HepG2 (cell line): Measurements from ENCODE around the gene NME2. TPM values are rescaled to one million over a fixed set of nuclear protein-coding genes. Genes with fewer than 3 reads are reported as not detected.

Experiments used
- E2F2 ChIP-seq: sonication (generic); formaldehyde crosslinking; IDR thresholded peaks from 2 replicates; pipeline ENCODE4 v1.4.0; 2020; ENCODE audit warnings: missing genetic modification reagents, borderline replicate concordance
- FOXO1 ChIP-seq: sonication (generic); formaldehyde crosslinking; IDR thresholded peaks from 2 replicates; pipeline ENCODE4 v1.4.0; 2020; ENCODE audit warnings: missing genetic modification reagents
- HNRNPUL1 ChIP-seq: fragments of 200-400 bp; formaldehyde crosslinking; IDR thresholded peaks from 2 replicates; pipeline ENCODE4 v1.6.1; 2017; ENCODE audit warnings: low read depth, mild to moderate bottlenecking, low read length, moderate library complexity
- KLF15 ChIP-seq: sonication (generic); formaldehyde crosslinking; IDR thresholded peaks from 2 replicates; pipeline ENCODE4 v1.8.1; 2023; ENCODE audit warnings: borderline replicate concordance, mild to moderate bottlenecking, inconsistent platforms, missing genetic modification reagents, mixed read lengths
- MEIS2 ChIP-seq: sonication (generic); formaldehyde crosslinking; IDR thresholded peaks from 2 replicates; pipeline ENCODE4 v1.9.0; 2021; ENCODE audit warnings: mild to moderate bottlenecking, missing genetic modification reagents
- PHF5A ChIP-seq: IDR thresholded peaks from one replicate; pipeline ENCODE4 v1.6.1; 2018; ENCODE audit warnings: low read depth, missing genetic modification reagents; ENCODE audit not compliant: unreplicated experiment
- ZKSCAN1 ChIP-seq: fragments of 150-350 bp; IDR thresholded peaks from 2 replicates; pipeline ENCODE4 v1.6.1; 2014; ENCODE audit warnings: low read length
- ZMYM2 ChIP-seq: sonication (generic); formaldehyde crosslinking; IDR thresholded peaks from 2 replicates; pipeline ENCODE4 v1.8.0; 2022; ENCODE audit warnings: mild to moderate bottlenecking, missing genetic modification reagents
- ZNF232 ChIP-seq: sonication (generic); formaldehyde crosslinking; IDR thresholded peaks from 2 replicates; pipeline ENCODE4 v1.4.0; 2020; ENCODE audit warnings: missing genetic modification reagents, borderline replicate concordance
- ZNF276 ChIP-seq: sonication (generic); formaldehyde crosslinking; IDR thresholded peaks from 2 replicates; pipeline ENCODE4 v1.4.0; 2020; ENCODE audit warnings: mild to moderate bottlenecking, low read depth, missing genetic modification reagents
- ZNF329 ChIP-seq: sonication (generic); formaldehyde crosslinking; IDR thresholded peaks from 2 replicates; pipeline ENCODE4 v1.9.0; 2021; ENCODE audit warnings: low read depth, mild to moderate bottlenecking, missing genetic modification reagents
- ZNF496 ChIP-seq: sonication (generic); formaldehyde crosslinking; IDR thresholded peaks from 2 replicates; pipeline ENCODE4 v1.8.1; 2023; ENCODE audit warnings: mild to moderate bottlenecking, moderate library complexity, missing genetic modification reagents; ENCODE audit not compliant: insufficient replicate concordance
- ZNF549 ChIP-seq: sonication (generic); formaldehyde crosslinking; IDR thresholded peaks from 2 replicates; pipeline ENCODE4 v1.5.0; 2020; ENCODE audit warnings: missing genetic modification reagents
- ZNF574 ChIP-seq: sonication (generic); formaldehyde crosslinking; IDR thresholded peaks from 2 replicates; pipeline ENCODE4 v1.4.0; 2020; ENCODE audit warnings: missing genetic modification reagents
- ZNF660 ChIP-seq: sonication (generic); formaldehyde crosslinking; IDR thresholded peaks from 2 replicates; pipeline ENCODE4 v1.5.1; 2020; ENCODE audit warnings: mild to moderate bottlenecking, low read depth, missing genetic modification reagents, borderline replicate concordance
- polyA plus RNA-seq, 8 experiments: library from polyadenylated mRNA; depleted of rRNA in 3 of 8; stranded (reverse) in 7 of 8; unstranded in 1 of 8; fragments of >200 nt; fragmentation: Illumina TruSeq in 4 of 8; extraction: Trizol in 4 of 8; gene quantifications; 2 replicates each; pipeline versions ENCODE4 v1.2.1 to v1.2.3, GENCODE V29; 2011 to 2016; ENCODE audit warnings: low read depth in 4 of 8, missing spikeins in 1 of 8, mixed read lengths in 1 of 8; ENCODE audit not compliant: insufficient read depth in 1 of 8
- total RNA-seq, 5 experiments: library from RNA; depleted of rRNA; stranded (reverse); fragments of >200 nt; fragmentation: Illumina TruSeq; extraction: Trizol; gene quantifications; 2 replicates each; pipeline ENCODE4 v1.2.3, GENCODE V29; 2016; ENCODE audit warnings: low read depth in 1 of 5
- TF ChIP-seq, protein P1 (sequence below): sonication (generic); formaldehyde crosslinking; IDR thresholded peaks from 2 replicates; pipeline ENCODE4 v1.4.0; 2020; ENCODE audit warnings: missing genetic modification reagents, borderline replicate concordance
- TF ChIP-seq, protein P2 (sequence below): IDR thresholded peaks from 2 replicates; pipeline ENCODE4 v1.6.1; 2016

The NME2 gene
- total and polyA plus RNA-seq, 2 of the 13 experiments (the other 11 are each of a cell fraction or from before 2014, with no cell fraction given): 790 to 1,213 TPM

- TF ChIP-seq ZNF574 (CRISPR knock-in tag) (no peak), ZNF496 (no peak), ZNF660 (CRISPR knock-in tag) (no peak), ZMYM2 (CRISPR knock-in tag) (no peak), ZNF276 (CRISPR knock-in tag) (no peak), HNRNPUL1 (no peak), PHF5A (CRISPR knock-in tag) (no peak), ZNF549 (CRISPR knock-in tag) (no peak), ZNF232 (CRISPR knock-in tag) (no peak), FOXO1 (CRISPR knock-in tag) (peak; percentile 57; the same call in 1 of the 2 replicates), MEIS2 (CRISPR knock-in tag) (no peak), KLF15 (no peak), ZNF329 (CRISPR knock-in tag) (peak; percentile 43; the same call in 1 of the 2 replicates), ZKSCAN1 (no peak), E2F2 (CRISPR knock-in tag) (no peak)
- TF ChIP-seq, protein P1, sequence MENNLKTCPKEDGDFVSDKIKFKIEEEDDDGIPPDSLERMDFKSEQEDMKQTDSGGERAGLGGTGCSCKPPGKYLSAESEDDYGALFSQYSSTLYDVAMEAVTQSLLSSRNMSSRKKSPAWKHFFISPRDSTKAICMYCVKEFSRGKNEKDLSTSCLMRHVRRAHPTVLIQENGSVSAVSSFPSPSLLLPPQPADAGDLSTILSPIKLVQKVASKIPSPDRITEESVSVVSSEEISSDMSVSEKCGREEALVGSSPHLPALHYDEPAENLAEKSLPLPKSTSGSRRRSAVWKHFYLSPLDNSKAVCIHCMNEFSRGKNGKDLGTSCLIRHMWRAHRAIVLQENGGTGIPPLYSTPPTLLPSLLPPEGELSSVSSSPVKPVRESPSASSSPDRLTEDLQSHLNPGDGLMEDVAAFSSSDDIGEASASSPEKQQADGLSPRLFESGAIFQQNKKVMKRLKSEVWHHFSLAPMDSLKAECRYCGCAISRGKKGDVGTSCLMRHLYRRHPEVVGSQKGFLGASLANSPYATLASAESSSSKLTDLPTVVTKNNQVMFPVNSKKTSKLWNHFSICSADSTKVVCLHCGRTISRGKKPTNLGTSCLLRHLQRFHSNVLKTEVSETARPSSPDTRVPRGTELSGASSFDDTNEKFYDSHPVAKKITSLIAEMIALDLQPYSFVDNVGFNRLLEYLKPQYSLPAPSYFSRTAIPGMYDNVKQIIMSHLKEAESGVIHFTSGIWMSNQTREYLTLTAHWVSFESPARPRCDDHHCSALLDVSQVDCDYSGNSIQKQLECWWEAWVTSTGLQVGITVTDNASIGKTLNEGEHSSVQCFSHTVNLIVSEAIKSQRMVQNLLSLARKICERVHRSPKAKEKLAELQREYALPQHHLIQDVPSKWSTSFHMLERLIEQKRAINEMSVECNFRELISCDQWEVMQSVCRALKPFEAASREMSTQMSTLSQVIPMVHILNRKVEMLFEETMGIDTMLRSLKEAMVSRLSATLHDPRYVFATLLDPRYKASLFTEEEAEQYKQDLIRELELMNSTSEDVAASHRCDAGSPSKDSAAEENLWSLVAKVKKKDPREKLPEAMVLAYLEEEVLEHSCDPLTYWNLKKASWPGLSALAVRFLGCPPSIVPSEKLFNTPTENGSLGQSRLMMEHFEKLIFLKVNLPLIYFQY (CRISPR knock-in tag): no peak
- TF ChIP-seq, protein P2, sequence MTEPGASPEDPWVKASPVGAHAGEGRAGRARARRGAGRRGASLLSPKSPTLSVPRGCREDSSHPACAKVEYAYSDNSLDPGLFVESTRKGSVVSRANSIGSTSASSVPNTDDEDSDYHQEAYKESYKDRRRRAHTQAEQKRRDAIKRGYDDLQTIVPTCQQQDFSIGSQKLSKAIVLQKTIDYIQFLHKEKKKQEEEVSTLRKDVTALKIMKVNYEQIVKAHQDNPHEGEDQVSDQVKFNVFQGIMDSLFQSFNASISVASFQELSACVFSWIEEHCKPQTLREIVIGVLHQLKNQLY (CRISPR knock-in tag): no peak
Observed at GRCh38 chr17:51165680-51166197, 472 bp upstream of the NME2 start (continued).
